ENCODE data around the gene CAMTA1. TPM values are rescaled to one million over a fixed set of nuclear protein-coding genes. Genes with fewer than 3 reads are reported as not detected.

The CAMTA1 gene
- total RNA-seq, 1 donor from 2014 or later: 268 TPM

DNA sequence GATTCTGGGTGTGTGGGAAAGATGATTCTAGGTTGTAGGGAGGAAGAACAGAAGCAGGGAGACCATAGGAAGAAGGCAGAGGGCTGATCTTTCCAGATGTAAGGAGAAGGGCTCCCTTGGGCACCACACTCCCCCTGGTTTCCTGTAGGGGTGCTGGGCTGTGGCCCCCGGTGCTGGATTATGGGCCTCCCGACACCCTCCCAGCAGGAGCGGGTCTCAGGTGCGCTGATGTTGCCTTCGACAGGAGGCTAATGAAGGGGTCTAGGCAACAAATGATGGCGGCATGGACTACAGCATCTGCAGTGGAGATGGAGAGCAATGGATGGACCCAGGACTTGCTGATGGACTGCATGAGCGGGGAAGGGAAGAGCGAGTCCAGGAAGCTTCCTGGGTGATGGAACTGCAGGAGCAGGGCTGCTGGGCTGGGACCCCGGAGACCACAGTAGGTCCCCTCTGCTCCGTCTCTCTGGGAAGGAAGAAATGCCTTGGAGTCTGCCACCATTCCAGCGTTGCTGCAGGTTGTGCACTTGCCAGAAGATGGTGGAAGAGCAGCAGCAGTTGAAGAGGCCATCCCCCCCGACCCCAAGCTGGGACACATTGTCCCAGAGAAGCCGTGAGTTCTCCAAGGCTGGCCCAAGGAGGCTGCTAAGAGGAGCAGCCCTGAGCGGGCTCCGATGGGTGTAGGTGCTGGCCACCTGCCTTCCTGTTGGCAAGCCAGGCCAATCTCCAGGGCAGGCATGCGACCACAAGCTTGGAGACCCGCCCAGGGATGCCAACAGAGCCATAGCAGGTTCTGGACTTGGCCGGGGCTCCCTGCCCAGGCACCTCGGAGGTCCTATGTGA is 890.4 kb downstream of the CAMTA1 start:
- Mint-ChIP-seq H3K4me1 (peaks cover 28% of the 10 kb centered on the region), H3K4me3 (no peak overlapping the region), H3K27me3 (ENCODE audit: insufficient read depth, low read depth) (peaks cover 5% of the 10 kb centered on the region), H3K9me3 (no peaks in the 10 kb centered on the region), H3K27ac (no peak overlapping the region), H3K36me3 (no peaks in the 10 kb centered on the region)
- Histone ChIP-seq H4K20me1 (ENCODE audit: low read depth) (no peaks in the 10 kb centered on the region), H3K4me2 (no peak overlapping the region), H2AFZ (replicated peaks) (no peak overlapping the region), H3K27ac (no peak overlapping the region), H3K27me3 (peaks cover 20% of the 10 kb centered on the region), H3K4me1 (peaks cover 7% of the 10 kb centered on the region), H3K9me3 (ENCODE audit: low read depth) (no peaks in the 10 kb centered on the region), H3K4me3 (no peak overlapping the region), H3F3A (ENCODE audit: low read depth) (no peaks in the 10 kb centered on the region), H3K9ac (no peak overlapping the region), H3K36me3 (no peaks in the 10 kb centered on the region), H3K79me2 (ENCODE audit: low read depth) (no peaks in the 10 kb centered on the region)
- TF ChIP-seq EZH2 (IDR thresholded peaks at IDR 0.05) (no peak), EZH2phosphoT487 (IDR thresholded peaks at IDR 0.05) (no peak)
- TF ChIP-seq, protein P1, sequence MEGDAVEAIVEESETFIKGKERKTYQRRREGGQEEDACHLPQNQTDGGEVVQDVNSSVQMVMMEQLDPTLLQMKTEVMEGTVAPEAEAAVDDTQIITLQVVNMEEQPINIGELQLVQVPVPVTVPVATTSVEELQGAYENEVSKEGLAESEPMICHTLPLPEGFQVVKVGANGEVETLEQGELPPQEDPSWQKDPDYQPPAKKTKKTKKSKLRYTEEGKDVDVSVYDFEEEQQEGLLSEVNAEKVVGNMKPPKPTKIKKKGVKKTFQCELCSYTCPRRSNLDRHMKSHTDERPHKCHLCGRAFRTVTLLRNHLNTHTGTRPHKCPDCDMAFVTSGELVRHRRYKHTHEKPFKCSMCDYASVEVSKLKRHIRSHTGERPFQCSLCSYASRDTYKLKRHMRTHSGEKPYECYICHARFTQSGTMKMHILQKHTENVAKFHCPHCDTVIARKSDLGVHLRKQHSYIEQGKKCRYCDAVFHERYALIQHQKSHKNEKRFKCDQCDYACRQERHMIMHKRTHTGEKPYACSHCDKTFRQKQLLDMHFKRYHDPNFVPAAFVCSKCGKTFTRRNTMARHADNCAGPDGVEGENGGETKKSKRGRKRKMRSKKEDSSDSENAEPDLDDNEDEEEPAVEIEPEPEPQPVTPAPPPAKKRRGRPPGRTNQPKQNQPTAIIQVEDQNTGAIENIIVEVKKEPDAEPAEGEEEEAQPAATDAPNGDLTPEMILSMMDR (IDR thresholded peaks at IDR 0.05): no peak
- DNase-seq (ENCODE audit: low spot score): no peak

- Histone ChIP-seq H4K20me1 (ENCODE audit: low read depth) (no peaks in the 10 kb centered on the region), H2AFZ (replicated peaks) (no peak overlapping the region), H3K4me2 (no peak overlapping the region), H3K4me1 (peaks cover 8% of the 10 kb centered on the region), H3K4me3 (no peak overlapping the region), H3K79me2 (ENCODE audit: low read depth) (no peaks in the 10 kb centered on the region), H3K36me3 (no peaks in the 10 kb centered on the region), H3F3A (ENCODE audit: low read depth) (peaks cover 7% of the 10 kb centered on the region), H3K27me3 (peaks cover 24% of the 10 kb centered on the region), H3K27ac (no peak overlapping the region), H3K9me3 (ENCODE audit: low read depth) (no peaks in the 10 kb centered on the region), H3K9ac (no peak overlapping the region)
- no peaks in the 10 kb centered on the region for H3K27me3 Mint-ChIP-seq (ENCODE audit: insufficient read depth, low read depth)
- TF ChIP-seq, protein P1 (IDR thresholded peaks at IDR 0.05): no peak
- TF ChIP-seq EZH2phosphoT487 (IDR thresholded peaks at IDR 0.05): no peak
- no peak for TF ChIP-seq EZH2 (IDR thresholded peaks at IDR 0.05)
- no peak overlapping the region for H3K4me3 Mint-ChIP-seq
- DNase-seq (ENCODE audit: low spot score): no peak
- H3K4me1 Mint-ChIP-seq: peaks cover 25% of the 10 kb centered on the region
- no peaks in the 10 kb centered on the region for H3K36me3 Mint-ChIP-seq
- no peak overlapping the region for H3K27ac Mint-ChIP-seq
- H3K9me3 Mint-ChIP-seq: no peaks in the 10 kb centered on the region
These were observed 891.2 kb downstream of the CAMTA1 start for GRCh38 chr1:7676274-7676945.

GRCh38 chr1:7677111-7677510 is 891.9 kb downstream of the CAMTA1 start:
- Histone ChIP-seq H3K79me2 (ENCODE audit: low read depth) (no peaks in the 10 kb centered on the region), H3K36me3 (no peaks in the 10 kb centered on the region), H4K20me1 (ENCODE audit: low read depth) (no peaks in the 10 kb centered on the region), H2AFZ (replicated peaks) (no peak overlapping the region), H3K4me2 (no peak overlapping the region), H3K27me3 (peaks cover 27% of the 10 kb centered on the region), H3F3A (ENCODE audit: low read depth) (peaks cover 10% of the 10 kb centered on the region), H3K27ac (no peak overlapping the region), H3K9ac (no peak overlapping the region), H3K9me3 (ENCODE audit: low read depth) (no peaks in the 10 kb centered on the region), H3K4me3 (no peak overlapping the region), H3K4me1 (peaks cover 8% of the 10 kb centered on the region)
- no peak for TF ChIP-seq EZH2phosphoT487 (IDR thresholded peaks at IDR 0.05)
- TF ChIP-seq, protein P1 (IDR thresholded peaks at IDR 0.05): no peak
- no peak for TF ChIP-seq EZH2 (IDR thresholded peaks at IDR 0.05)
- H3K4me3 Mint-ChIP-seq: no peak overlapping the region
- no peaks in the 10 kb centered on the region for H3K36me3 Mint-ChIP-seq
- DNase-seq (ENCODE audit: low spot score): no peak
- no peak overlapping the region for H3K27ac Mint-ChIP-seq
- H3K4me1 Mint-ChIP-seq: peaks cover 21% of the 10 kb centered on the region
- H3K9me3 Mint-ChIP-seq: no peaks in the 10 kb centered on the region
- peaks cover 2% of the 10 kb centered on the region for H3K27me3 Mint-ChIP-seq (ENCODE audit: insufficient read depth, low read depth)

Measured in neural progenitor cell (in vitro differentiated cells).